HL-60/S4 treated with retinoic acid at 250 ng/mL for 4 days and 3 days (cell line): ENCODE data around the gene UPF3A.
"Not testable (repeated sequence)": the region's sequence is repeated elsewhere in the genome, so short reads cannot be mapped to it uniquely, and the experiment has no call there.

ENCODE experiments used
- in situ Hi-C: fragments of 300-500 bp; cut with MboI; formaldehyde crosslinking; loops from 2 replicates; pipeline ENCODE4 v1.7.0; 2022; ENCODE audit warnings: low sequenced_read_pairs

The UPF3A gene

DNA sequence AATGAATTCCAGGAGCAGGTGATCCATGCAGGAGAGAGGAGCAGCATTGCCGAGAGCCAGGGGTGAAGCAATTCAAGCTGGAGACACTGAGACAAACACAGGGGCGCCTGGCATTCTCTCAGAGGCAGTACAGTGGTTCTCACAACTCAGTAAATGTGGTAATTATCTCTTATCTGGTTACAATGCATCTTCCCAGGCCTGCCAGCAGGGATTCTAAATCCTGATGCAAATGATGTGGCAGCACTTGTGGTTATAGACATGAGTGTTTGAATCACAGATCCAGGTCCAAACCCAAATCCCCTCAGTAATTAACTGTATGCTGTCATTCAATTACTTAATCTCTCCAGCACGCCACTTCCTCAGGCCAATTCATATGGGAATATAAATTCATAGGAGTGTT is 52.5 kb downstream of the UPF3A start:
- in situ Hi-C loops = not testable (repeated sequence)

GRCh38 chr13:114334305-114335053 is 53.1 kb downstream of the UPF3A start:
- in situ Hi-C loops = no loop called here

DNA sequence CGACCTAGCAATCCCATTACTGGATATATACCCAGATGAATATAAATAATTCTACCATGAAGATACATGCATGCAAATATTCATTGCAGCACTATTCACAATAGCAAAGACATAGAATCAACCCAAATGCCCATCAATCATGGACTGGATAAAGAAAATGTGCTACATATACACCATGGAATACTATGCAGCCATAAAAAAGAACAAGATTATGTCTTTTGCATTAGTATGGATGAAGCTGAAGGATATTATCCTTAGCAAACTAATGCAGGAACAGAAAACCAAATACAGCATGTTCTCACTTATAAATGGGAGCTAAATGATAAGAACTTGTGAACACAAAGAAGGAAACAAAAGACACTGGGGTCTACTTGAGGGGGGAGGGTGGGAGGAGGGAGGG is 55.1 kb downstream of the UPF3A start:
- in situ Hi-C loops = not testable (repeated sequence)

DNA sequence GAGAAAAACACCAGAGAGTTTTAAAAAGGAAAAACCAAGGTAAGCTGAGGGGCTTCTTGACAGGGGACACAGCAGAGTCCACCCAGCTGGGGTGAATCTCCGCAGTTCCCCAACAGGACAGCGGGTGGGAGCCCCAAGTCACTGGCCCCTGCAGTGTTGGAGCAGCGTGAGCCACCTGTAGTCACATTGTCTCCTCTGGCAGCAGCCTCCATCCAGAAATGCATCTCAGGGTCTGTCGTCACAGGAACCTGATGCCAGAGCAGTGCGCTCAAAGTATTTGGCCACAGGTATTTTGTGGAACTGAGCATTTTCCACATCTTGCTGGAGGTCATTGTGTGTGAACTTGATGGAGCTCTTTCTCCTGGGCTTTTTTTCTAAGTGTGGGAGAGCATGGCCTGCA is 57.6 kb downstream of the UPF3A start:
- in situ Hi-C loops = no loop called here

GRCh38 chr13:114339857-114340534 is 58.6 kb downstream of the UPF3A start:
- in situ Hi-C loops = no loop called here

- in situ Hi-C loops = no loop called here
Measured at GRCh38 chr13:114341003-114341777, 59.8 kb downstream of the UPF3A start.

GRCh38 chr13:114347256-114347655 is 65.9 kb downstream of the UPF3A start:
- in situ Hi-C loops = not testable (repeated sequence)

GRCh38 chr13:114352763-114353162 is 71.4 kb downstream of the UPF3A start:
- in situ Hi-C loops = not testable (repeated sequence)

DNA sequence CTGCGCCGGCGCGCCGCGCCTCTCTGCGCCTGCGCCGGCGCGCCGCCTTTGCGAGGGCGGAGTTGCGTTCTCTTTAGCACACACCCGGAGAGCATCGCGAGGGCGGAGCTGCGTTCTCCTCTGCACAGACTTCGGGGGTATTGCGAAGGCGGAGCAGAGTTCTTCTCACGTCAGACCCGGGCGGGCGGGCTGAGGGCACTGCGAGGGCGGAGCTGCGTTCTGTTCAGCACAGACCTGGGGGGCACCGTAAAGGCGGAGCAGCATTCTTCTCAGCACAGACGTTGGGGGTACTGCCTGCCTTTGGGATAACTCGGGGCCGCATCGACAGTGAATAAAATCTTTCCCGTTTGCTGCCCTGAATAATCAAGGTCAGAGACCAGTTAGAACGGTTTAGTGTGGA is 72.0 kb downstream of the UPF3A start:
- in situ Hi-C loops = not testable (repeated sequence)
